Pulmonary artery endothelial cell (primary cell): ENCODE data around the gene AFDN. TPM values are rescaled to one million over a fixed set of nuclear protein-coding genes. Genes with fewer than 3 reads are reported as not detected.

ENCODE experiments used
- DNase-seq: peaks from one replicate; pipeline ENCODE4 v3.0.0-alpha.2; 2011; ENCODE audit warnings: low read depth, low spot score
- total RNA-seq: library from RNA; depleted of rRNA; stranded (reverse); fragments of >200 nt; gene quantifications from 2 replicates; pipeline ENCODE4 v1.2.3, GENCODE V29; 2014

Gene AFDN
- total RNA-seq, 1 donor from 2014 or later, result 84.1 TPM

- DNase-seq, result no peak
These were observed 192.0 kb downstream of the AFDN start for GRCh38 chr6:168018664-168019063.

DNA sequence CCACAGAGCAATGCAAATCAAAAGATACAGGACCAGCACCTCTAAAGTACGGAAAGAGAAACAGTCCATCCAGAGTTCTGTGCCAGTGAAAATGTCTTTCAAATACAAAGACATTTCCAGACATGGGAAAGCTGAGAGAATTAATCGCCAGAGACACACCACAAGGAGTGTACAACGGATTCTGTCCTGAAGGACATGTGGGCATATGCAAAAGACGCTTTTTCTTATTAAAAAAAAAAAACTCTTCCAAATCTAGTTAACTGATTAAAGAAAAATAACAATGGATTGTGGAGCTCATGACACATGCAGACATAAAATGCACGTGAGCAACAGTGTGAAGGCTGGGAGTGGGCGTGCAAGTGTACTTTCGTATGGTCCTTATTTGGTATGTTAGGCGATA lies 193.5 kb downstream of the AFDN start:
- no peak for DNase-seq

DNA sequence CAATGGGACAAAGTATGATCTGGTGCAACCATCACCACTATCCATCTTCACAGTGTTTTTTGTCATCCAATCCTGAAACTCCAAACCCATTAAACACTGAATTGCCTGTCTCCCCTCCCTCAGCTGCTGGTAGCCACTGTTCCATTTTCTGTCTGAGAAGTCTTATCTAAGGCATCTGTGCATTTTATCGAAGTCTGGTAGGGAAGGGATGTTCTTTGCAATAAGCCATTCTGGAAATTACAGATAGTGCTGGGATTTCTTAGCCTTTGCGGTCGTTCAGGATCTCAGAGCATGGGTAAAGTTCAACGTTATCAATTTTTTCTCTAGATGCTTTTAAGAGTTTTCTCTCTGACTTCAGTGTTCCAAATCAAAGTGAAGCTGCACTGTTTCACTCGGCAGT lies 194.9 kb downstream of the AFDN start:
- DNase-seq, result no peak

Other genes with a start within 250 kb of the AFDN start
- not detected in 2 replicates for gene KIF25, start 170.8 kb downstream of the AFDN start, total RNA-seq